ENCODE data around the gene CABLES2.

CABLES2 gene

GRCh38 chr20:62357187-62357667, 49.9 kb downstream of the CABLES2 start:
- no peak for DNase-seq

GRCh38 chr20:62356589-62357186, 50.4 kb downstream of the CABLES2 start:
- no peak for DNase-seq

GRCh38 chr20:62355878-62356588, 51.1 kb downstream of the CABLES2 start:
- DNase-seq = no peak

- DNase-seq = no peak
Measured at GRCh38 chr20:62355516-62355877, 51.6 kb downstream of the CABLES2 start.

GRCh38 chr20:62354811-62355341, 52.2 kb downstream of the CABLES2 start:
- DNase-seq = no peak

- DNase-seq = no peak
Measured at GRCh38 chr20:62354031-62354808, 52.9 kb downstream of the CABLES2 start.

GRCh38 chr20:62353289-62354030, 53.6 kb downstream of the CABLES2 start:
- DNase-seq = no peak

- DNase-seq = no peak
Measured at GRCh38 chr20:62352402-62353288, 54.4 kb downstream of the CABLES2 start.

GRCh38 chr20:62351469-62352401, 55.4 kb downstream of the CABLES2 start:
- DNase-seq = no peak

GRCh38 chr20:62350629-62351422, 56.3 kb downstream of the CABLES2 start:
- DNase-seq = no peak

GRCh38 chr20:62350098-62350628, 56.9 kb downstream of the CABLES2 start:
- no peak for DNase-seq

GRCh38 chr20:62349556-62350097, 57.5 kb downstream of the CABLES2 start:
- no peak for DNase-seq

GRCh38 chr20:62348604-62349003, 58.5 kb downstream of the CABLES2 start:
- DNase-seq = no peak

GRCh38 chr20:62347445-62347844, 59.6 kb downstream of the CABLES2 start:
- no peak for DNase-seq

GRCh38 chr20:62347151-62347404, 60.0 kb downstream of the CABLES2 start:
- DNase-seq = no peak

GRCh38 chr20:62346398-62347150, 60.5 kb downstream of the CABLES2 start:
- DNase-seq = no peak

- DNase-seq = no peak
Measured at GRCh38 chr20:62345681-62346370, 61.3 kb downstream of the CABLES2 start.

GRCh38 chr20:62344782-62345181, 62.3 kb downstream of the CABLES2 start:
- no peak for DNase-seq
